ENCODE results near the gene GPSM3.

Gene GPSM3

GRCh38 chr6:32204268-32204715, 11.8 kb upstream of the GPSM3 start:
- Histone ChIP-seq H3K4me1 (ENCODE audit: control insufficient read depth in 2 of 2, insufficient read depth in 2 of 2, low read length in 2 of 2) (no peaks in the 10 kb centered on the region), H3K27ac (ENCODE audit: low read depth in 2 of 2, low read length in 2 of 2) (no peak overlapping the region), H3K4me3 (ENCODE audit: low read length in 2 of 2) (no peak overlapping the region), H3K9me3 (ENCODE audit: control insufficient read depth in 2 of 2, low read length in 2 of 2) (no peaks in the 10 kb centered on the region), H3K27me3 (ENCODE audit: control insufficient read depth in 2 of 2, insufficient read depth in 2 of 2, low read length in 2 of 2) (no peaks in the 10 kb centered on the region), H3K36me3 (ENCODE audit: control insufficient read depth in 2 of 2, insufficient read depth in 2 of 2, low read length in 2 of 2) (no peaks in the 10 kb centered on the region), H3K9ac (ENCODE audit: low read depth in 1 of 2, low read length in 2 of 2) (no peak overlapping the region)

GRCh38 chr6:32203426-32204267, 11.2 kb upstream of the GPSM3 start:
- H3K9me3 ChIP-seq (ENCODE audit: control insufficient read depth in 2 of 2, low read length in 2 of 2) = no peaks in the 10 kb centered on the region
- no peak overlapping the region for H3K4me3 ChIP-seq (ENCODE audit: low read length in 2 of 2)
- no peak overlapping the region for H3K9ac ChIP-seq (ENCODE audit: low read depth in 1 of 2, low read length in 2 of 2)
- H3K36me3 ChIP-seq (ENCODE audit: control insufficient read depth in 2 of 2, insufficient read depth in 2 of 2, low read length in 2 of 2) = no peaks in the 10 kb centered on the region
- no peaks in the 10 kb centered on the region for H3K27me3 ChIP-seq (ENCODE audit: control insufficient read depth in 2 of 2, insufficient read depth in 2 of 2, low read length in 2 of 2)
- no peaks in the 10 kb centered on the region for H3K4me1 ChIP-seq (ENCODE audit: control insufficient read depth in 2 of 2, insufficient read depth in 2 of 2, low read length in 2 of 2)
- H3K27ac ChIP-seq (ENCODE audit: low read depth in 2 of 2, low read length in 2 of 2) = no peak overlapping the region

GRCh38 chr6:32202186-32202585, 9.7 kb upstream of the GPSM3 start:
- no peaks in the 10 kb centered on the region for H3K36me3 ChIP-seq (ENCODE audit: control insufficient read depth in 2 of 2, insufficient read depth in 2 of 2, low read length in 2 of 2)
- no peak overlapping the region for H3K9ac ChIP-seq (ENCODE audit: low read depth in 1 of 2, low read length in 2 of 2)
- no peaks in the 10 kb centered on the region for H3K27me3 ChIP-seq (ENCODE audit: control insufficient read depth in 2 of 2, insufficient read depth in 2 of 2, low read length in 2 of 2)
- no peaks in the 10 kb centered on the region for H3K4me1 ChIP-seq (ENCODE audit: control insufficient read depth in 2 of 2, insufficient read depth in 2 of 2, low read length in 2 of 2)
- no peak overlapping the region for H3K4me3 ChIP-seq (ENCODE audit: low read length in 2 of 2)
- no peaks in the 10 kb centered on the region for H3K9me3 ChIP-seq (ENCODE audit: control insufficient read depth in 2 of 2, low read length in 2 of 2)
- no peak overlapping the region for H3K27ac ChIP-seq (ENCODE audit: low read depth in 2 of 2, low read length in 2 of 2)

- Histone ChIP-seq H3K27me3 (ENCODE audit: control insufficient read depth in 2 of 2, insufficient read depth in 2 of 2, low read length in 2 of 2) (no peaks in the 10 kb centered on the region), H3K27ac (ENCODE audit: low read depth in 2 of 2, low read length in 2 of 2) (no peak overlapping the region), H3K9me3 (ENCODE audit: control insufficient read depth in 2 of 2, low read length in 2 of 2) (no peaks in the 10 kb centered on the region), H3K4me1 (ENCODE audit: control insufficient read depth in 2 of 2, insufficient read depth in 2 of 2, low read length in 2 of 2) (peaks cover 7% of the 10 kb centered on the region in 2 donors), H3K9ac (ENCODE audit: low read depth in 1 of 2, low read length in 2 of 2) (no peak overlapping the region), H3K4me3 (ENCODE audit: low read length in 2 of 2) (no peak overlapping the region), H3K36me3 (ENCODE audit: control insufficient read depth in 2 of 2, insufficient read depth in 2 of 2, low read length in 2 of 2) (no peaks in the 10 kb centered on the region)
Observed at GRCh38 chr6:32200711-32201475, 8.4 kb upstream of the GPSM3 start.

GRCh38 chr6:32198866-32199265, 6.4 kb upstream of the GPSM3 start:
- H3K4me3 ChIP-seq (ENCODE audit: low read length in 2 of 2) = no peak overlapping the region
- H3K9ac ChIP-seq (ENCODE audit: low read depth in 1 of 2, low read length in 2 of 2) = no peak overlapping the region
- H3K36me3 ChIP-seq (ENCODE audit: control insufficient read depth in 2 of 2, insufficient read depth in 2 of 2, low read length in 2 of 2) = no peaks in the 10 kb centered on the region
- H3K27ac ChIP-seq (ENCODE audit: low read depth in 2 of 2, low read length in 2 of 2) = no peak overlapping the region
- H3K9me3 ChIP-seq (ENCODE audit: control insufficient read depth in 2 of 2, low read length in 2 of 2) = no peaks in the 10 kb centered on the region
- H3K27me3 ChIP-seq (ENCODE audit: control insufficient read depth in 2 of 2, insufficient read depth in 2 of 2, low read length in 2 of 2) = no peaks in the 10 kb centered on the region
- H3K4me1 ChIP-seq (ENCODE audit: control insufficient read depth in 2 of 2, insufficient read depth in 2 of 2, low read length in 2 of 2) = peaks cover 14 to 15% of the 10 kb centered on the region in 2 donors

- H3K9ac ChIP-seq (ENCODE audit: low read depth in 1 of 2, low read length in 2 of 2) = no peak overlapping the region
- peaks cover 14 to 15% of the 10 kb centered on the region in 2 donors for H3K4me1 ChIP-seq (ENCODE audit: control insufficient read depth in 2 of 2, insufficient read depth in 2 of 2, low read length in 2 of 2)
- no peaks in the 10 kb centered on the region for H3K27me3 ChIP-seq (ENCODE audit: control insufficient read depth in 2 of 2, insufficient read depth in 2 of 2, low read length in 2 of 2)
- no peak overlapping the region for H3K27ac ChIP-seq (ENCODE audit: low read depth in 2 of 2, low read length in 2 of 2)
- no peaks in the 10 kb centered on the region for H3K36me3 ChIP-seq (ENCODE audit: control insufficient read depth in 2 of 2, insufficient read depth in 2 of 2, low read length in 2 of 2)
- H3K9me3 ChIP-seq (ENCODE audit: control insufficient read depth in 2 of 2, low read length in 2 of 2) = no peaks in the 10 kb centered on the region
- no peak overlapping the region for H3K4me3 ChIP-seq (ENCODE audit: low read length in 2 of 2)
Observed at GRCh38 chr6:32198345-32198696, 5.9 kb upstream of the GPSM3 start.

GRCh38 chr6:32196682-32197616, 4.5 kb upstream of the GPSM3 start:
- Histone ChIP-seq H3K27me3 (ENCODE audit: control insufficient read depth in 2 of 2, insufficient read depth in 2 of 2, low read length in 2 of 2) (no peaks in the 10 kb centered on the region), H3K9me3 (ENCODE audit: control insufficient read depth in 2 of 2, low read length in 2 of 2) (no peaks in the 10 kb centered on the region), H3K9ac (ENCODE audit: low read depth in 1 of 2, low read length in 2 of 2) (peak overlapping the region; percentile 100), H3K4me1 (ENCODE audit: control insufficient read depth in 2 of 2, insufficient read depth in 2 of 2, low read length in 2 of 2) (peaks cover 23 to 25% of the 10 kb centered on the region in 2 donors), H3K27ac (ENCODE audit: low read depth in 2 of 2, low read length in 2 of 2) (peak overlapping the region; percentile 100), H3K4me3 (ENCODE audit: low read length in 2 of 2) (peak overlapping the region; percentile 98), H3K36me3 (ENCODE audit: control insufficient read depth in 2 of 2, insufficient read depth in 2 of 2, low read length in 2 of 2) (no peaks in the 10 kb centered on the region)

- H3K4me1 ChIP-seq (ENCODE audit: control insufficient read depth in 2 of 2, insufficient read depth in 2 of 2, low read length in 2 of 2) = peaks cover 29 to 30% of the 10 kb centered on the region in 2 donors
- no peaks in the 10 kb centered on the region for H3K27me3 ChIP-seq (ENCODE audit: control insufficient read depth in 2 of 2, insufficient read depth in 2 of 2, low read length in 2 of 2)
- H3K36me3 ChIP-seq (ENCODE audit: control insufficient read depth in 2 of 2, insufficient read depth in 2 of 2, low read length in 2 of 2) = no peaks in the 10 kb centered on the region
- no peaks in the 10 kb centered on the region for H3K9me3 ChIP-seq (ENCODE audit: control insufficient read depth in 2 of 2, low read length in 2 of 2)
- peak overlapping the region; percentile 100 for H3K27ac ChIP-seq (ENCODE audit: low read depth in 2 of 2, low read length in 2 of 2)
- H3K4me3 ChIP-seq (ENCODE audit: low read length in 2 of 2) = peak overlapping the region; percentile 98
- peak overlapping the region; percentile 100 for H3K9ac ChIP-seq (ENCODE audit: low read depth in 1 of 2, low read length in 2 of 2)
Observed at GRCh38 chr6:32195902-32196681, 3.6 kb upstream of the GPSM3 start.

- Histone ChIP-seq H3K27me3 (ENCODE audit: control insufficient read depth in 2 of 2, insufficient read depth in 2 of 2, low read length in 2 of 2) (no peaks in the 10 kb centered on the region), H3K4me3 (ENCODE audit: low read length in 2 of 2) (peak overlapping the region in 1 of 2 donors; percentile 98), H3K9ac (ENCODE audit: low read depth in 1 of 2, low read length in 2 of 2) (peak overlapping the region; percentile 85 to 100), H3K36me3 (ENCODE audit: control insufficient read depth in 2 of 2, insufficient read depth in 2 of 2, low read length in 2 of 2) (no peaks in the 10 kb centered on the region), H3K27ac (ENCODE audit: low read depth in 2 of 2, low read length in 2 of 2) (peak overlapping the region; percentile 100), H3K4me1 (ENCODE audit: control insufficient read depth in 2 of 2, insufficient read depth in 2 of 2, low read length in 2 of 2) (peaks cover 34% of the 10 kb centered on the region in 2 donors), H3K9me3 (ENCODE audit: control insufficient read depth in 2 of 2, low read length in 2 of 2) (no peaks in the 10 kb centered on the region)
Observed at GRCh38 chr6:32195652-32195901, 3.1 kb upstream of the GPSM3 start.
